K562 (cell line): Measurements from ENCODE around the gene ATXN7L2. TPM values are rescaled to one million over a fixed set of nuclear protein-coding genes. Genes with fewer than 3 reads are reported as not detected.

ENCODE experiments used
- CREB1 ChIP-seq, 2 experiments: sonication (generic) in 1 of 2; formaldehyde crosslinking in 1 of 2; IDR thresholded peaks; 2 replicates each; pipeline versions ENCODE4 v1.6.1 to v1.8.0; 2012 to 2022; ENCODE audit warnings: inconsistent platforms in 1 of 2, mild to moderate bottlenecking in 1 of 2, missing genetic modification reagents in 1 of 2, moderate library complexity in 1 of 2
- polyA plus RNA-seq, 8 experiments: library from polyadenylated mRNA; depleted of rRNA in 4 of 8; stranded (reverse) in 5 of 8; unstranded in 3 of 8; fragments of >200 nt; fragmentation: Nextera tagmentation in 2 of 8; fragmentation: Illumina TruSeq in 1 of 8; extraction: Ambion mirVana in 2 of 8; extraction: Trizol in 1 of 8; gene quantifications; 2 replicates each; pipeline versions ENCODE4 v1.2.1 to v1.2.3, GENCODE V29; 2011 to 2014; ENCODE audit warnings: inconsistent platforms in 1 of 8, missing spikeins in 1 of 8
- total RNA-seq, 7 experiments: library from RNA; depleted of rRNA in 6 of 7; stranded (reverse); fragments of >200 nt in 6 of 7; fragmentation: Illumina TruSeq in 2 of 7; extraction: Trizol in 2 of 7; gene quantifications; 2 replicates each; pipeline versions ENCODE4 v1.2.1 to v1.2.3, GENCODE V29; 2011 to 2021; ENCODE audit warnings: low replicate concordance in 1 of 7
- TF ChIP-seq, protein P1 (sequence below), 2 experiments: fragments of 450-650 bp; formaldehyde crosslinking in 1 of 2; IDR thresholded peaks; 2 replicates each; pipeline versions ENCODE4 v1.4.0 to v1.6.1; 2014 to 2020; ENCODE audit warnings: mild to moderate bottlenecking in 2 of 2, borderline replicate concordance in 1 of 2, low read depth in 1 of 2

ATXN7L2 gene
- total and polyA plus RNA-seq, 9 of the 15 experiments (the other 6 are each of a cell fraction or from before 2014, with no cell fraction given): 0.21 to 10.4 (median 5.8) TPM

DNA sequence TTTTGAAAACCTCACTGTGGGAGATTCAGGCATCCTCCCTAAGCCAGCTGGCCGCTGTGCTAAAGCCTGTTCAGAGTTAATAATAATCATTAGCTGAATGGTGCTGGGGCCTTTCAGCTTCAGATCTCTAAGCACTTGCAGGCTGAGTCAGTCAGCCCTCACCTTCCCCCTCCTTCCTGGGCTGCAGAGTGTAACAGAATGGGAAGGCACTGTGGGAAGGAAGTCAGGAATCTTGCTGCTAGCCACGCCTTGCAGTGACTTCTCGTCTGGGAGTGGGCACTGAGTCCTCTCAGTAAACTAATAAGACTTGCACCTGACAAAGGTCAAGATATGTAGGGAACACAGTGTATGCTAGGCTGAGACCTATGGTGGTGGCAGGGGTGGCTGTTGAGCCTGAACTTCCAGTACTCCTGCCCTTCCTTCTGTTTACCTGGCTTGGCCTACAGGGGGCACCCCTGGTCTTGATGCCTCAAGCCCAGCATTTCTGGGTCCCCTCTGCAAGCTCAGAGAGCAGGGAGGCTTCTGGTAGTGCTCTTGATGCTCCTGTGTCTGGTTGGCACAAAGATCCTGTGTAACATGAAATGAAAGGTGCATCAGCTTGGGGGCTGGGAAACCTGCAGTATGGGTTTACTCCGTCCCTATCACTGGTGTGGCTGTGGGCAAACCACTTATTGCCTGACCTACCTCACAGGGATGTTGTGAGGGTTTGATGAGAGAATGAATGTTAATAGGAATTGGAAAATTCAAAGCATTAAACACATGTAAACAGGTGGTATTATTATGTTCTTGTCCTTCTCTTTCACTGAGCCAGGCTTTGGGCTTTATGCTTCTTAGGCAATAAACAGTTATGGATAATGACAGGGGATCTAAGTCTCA is 16.2 kb downstream of the ATXN7L2 start (continued):
- TF ChIP-seq, protein P1, sequence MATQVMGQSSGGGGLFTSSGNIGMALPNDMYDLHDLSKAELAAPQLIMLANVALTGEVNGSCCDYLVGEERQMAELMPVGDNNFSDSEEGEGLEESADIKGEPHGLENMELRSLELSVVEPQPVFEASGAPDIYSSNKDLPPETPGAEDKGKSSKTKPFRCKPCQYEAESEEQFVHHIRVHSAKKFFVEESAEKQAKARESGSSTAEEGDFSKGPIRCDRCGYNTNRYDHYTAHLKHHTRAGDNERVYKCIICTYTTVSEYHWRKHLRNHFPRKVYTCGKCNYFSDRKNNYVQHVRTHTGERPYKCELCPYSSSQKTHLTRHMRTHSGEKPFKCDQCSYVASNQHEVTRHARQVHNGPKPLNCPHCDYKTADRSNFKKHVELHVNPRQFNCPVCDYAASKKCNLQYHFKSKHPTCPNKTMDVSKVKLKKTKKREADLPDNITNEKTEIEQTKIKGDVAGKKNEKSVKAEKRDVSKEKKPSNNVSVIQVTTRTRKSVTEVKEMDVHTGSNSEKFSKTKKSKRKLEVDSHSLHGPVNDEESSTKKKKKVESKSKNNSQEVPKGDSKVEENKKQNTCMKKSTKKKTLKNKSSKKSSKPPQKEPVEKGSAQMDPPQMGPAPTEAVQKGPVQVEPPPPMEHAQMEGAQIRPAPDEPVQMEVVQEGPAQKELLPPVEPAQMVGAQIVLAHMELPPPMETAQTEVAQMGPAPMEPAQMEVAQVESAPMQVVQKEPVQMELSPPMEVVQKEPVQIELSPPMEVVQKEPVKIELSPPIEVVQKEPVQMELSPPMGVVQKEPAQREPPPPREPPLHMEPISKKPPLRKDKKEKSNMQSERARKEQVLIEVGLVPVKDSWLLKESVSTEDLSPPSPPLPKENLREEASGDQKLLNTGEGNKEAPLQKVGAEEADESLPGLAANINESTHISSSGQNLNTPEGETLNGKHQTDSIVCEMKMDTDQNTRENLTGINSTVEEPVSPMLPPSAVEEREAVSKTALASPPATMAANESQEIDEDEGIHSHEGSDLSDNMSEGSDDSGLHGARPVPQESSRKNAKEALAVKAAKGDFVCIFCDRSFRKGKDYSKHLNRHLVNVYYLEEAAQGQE (IDR thresholded peaks at IDR 0.05; ENCODE audit: borderline replicate concordance): peak; percentile 41
- TF ChIP-seq, protein P1 (CRISPR knock-in tag; IDR thresholded peaks at IDR 0.05; ENCODE audit: low read depth): no peak
- TF ChIP-seq CREB1 (IDR thresholded peaks at IDR 0.05) (no peak), CREB1 (CRISPR knock-in tag; IDR thresholded peaks at IDR 0.05) (no peak)
